Thoracic aorta endothelial cell (primary cell): Measurements from ENCODE around the gene TMEM167A. TPM values are rescaled to one million over a fixed set of nuclear protein-coding genes. Genes with fewer than 3 reads are reported as not detected.
A peak's percentile ranks its signal among the peaks of the same experiment; 100 is the strongest.

ENCODE experiments used
- small RNA-seq: library from RNA; depleted of rRNA; stranded (forward); fragments of <200 nt; gene quantifications from one replicate; pipeline ENCODE3, GENCODE V24; 2012
- total RNA-seq: library from RNA; depleted of rRNA; stranded (reverse); fragments of >200 nt; gene quantifications from 2 replicates; pipeline ENCODE4 v1.2.3, GENCODE V29; 2012

Gene TMEM167A, protein sequence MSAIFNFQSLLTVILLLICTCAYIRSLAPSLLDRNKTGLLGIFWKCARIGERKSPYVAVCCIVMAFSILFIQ
- 70.3 and 81.8 TPM in 2 replicates for total RNA-seq

DNA sequence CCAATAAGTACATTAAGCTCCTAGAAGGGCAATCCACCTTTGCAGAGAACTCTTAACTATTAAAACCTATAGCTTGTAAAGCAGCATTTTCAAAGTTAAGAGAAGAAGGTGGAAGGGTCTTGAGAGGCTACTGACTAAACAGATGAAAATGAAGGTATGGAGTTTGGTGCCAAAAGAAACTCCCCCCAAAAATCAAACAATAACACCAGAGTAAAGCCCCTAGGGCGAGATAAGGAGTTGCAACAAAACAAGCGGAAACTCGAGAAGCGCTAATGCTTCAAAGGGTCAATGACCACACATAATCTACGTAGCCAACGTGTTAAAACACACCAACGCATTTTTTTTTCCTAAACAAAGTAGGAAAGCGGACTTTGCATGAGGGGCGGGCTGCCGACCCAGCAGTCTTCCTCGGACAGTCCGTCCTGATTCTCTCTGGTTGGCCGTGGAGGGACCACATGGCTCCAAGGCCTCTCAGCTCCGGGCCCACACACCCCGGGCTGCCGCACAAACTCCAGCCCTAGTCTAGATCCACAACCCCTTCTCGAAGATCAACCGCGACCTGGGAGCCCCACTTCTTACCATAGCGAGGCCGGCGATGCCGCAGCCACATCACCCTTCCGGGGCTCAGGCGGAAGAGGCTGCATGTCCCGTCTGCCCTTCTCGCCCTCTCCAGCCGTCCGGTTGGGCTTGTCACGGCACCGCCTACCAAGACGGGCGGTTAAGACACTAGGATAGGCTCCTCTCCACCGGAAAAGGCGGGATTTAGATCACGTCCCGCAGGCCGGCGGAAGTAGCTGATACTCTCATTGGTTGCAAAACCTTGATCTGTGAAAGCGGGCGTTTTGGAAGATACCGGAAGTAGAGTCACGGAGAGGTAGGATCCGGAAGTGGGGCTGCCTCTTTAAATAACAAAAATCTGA is at the start of gene TMEM167A, which contains the start of gene XRCC4:
Gene TMEM167A (minus strand): TSS at position 653 of the 920 bp plus-strand sequence. CDS start 71 bp downstream, at position 582.
Gene XRCC4 (plus strand): TSS at position 806 of the 920 bp plus-strand sequence. CDS start 27,373 bp downstream, outside the sequence.

Small RNA genes lying within 50 kb of the gene (small RNA-seq; reads per million reads assigned to genes)
- 73.9 reads per million, percentile 98 among the genes with 10 or more reads in this experiment for gene SCARNA18

Other genes starting within 250 kb of the TMEM167A start
- gene XRCC4, start 153 bp upstream of the TMEM167A start, total RNA-seq = 15.6 and 20.3 TPM in 2 replicates